SK-N-SH (cell line): ENCODE results near the gene LLGL2.
"Not testable (repeated sequence)": the region's sequence is repeated elsewhere in the genome, so short reads cannot be mapped to it uniquely, and the experiment has no call there.

ENCODE experiments used
- CHD2 ChIP-seq: fragments of 150-350 bp; IDR thresholded peaks from 2 replicates; pipeline ENCODE4 v1.6.1; 2018; ENCODE audit warnings: low read length; ENCODE audit not compliant: partially characterized antibody
- ELF1 ChIP-seq: IDR thresholded peaks from 2 replicates; pipeline ENCODE4 v1.4.0; 2012
- EP300 ChIP-seq, 2 experiments: IDR thresholded peaks; 2 replicates each; pipeline versions ENCODE4 v1.4.0 to v1.6.1; 2012; ENCODE audit warnings: borderline replicate concordance in 1 of 2, low read depth in 1 of 2, low read length in 1 of 2
- FOXJ3 ChIP-seq: sonication (generic); formaldehyde crosslinking; IDR thresholded peaks from 2 replicates; pipeline ENCODE4 v1.5.1; 2020; ENCODE audit warnings: mild to moderate bottlenecking, missing genetic modification reagents
- GATA2 ChIP-seq: sonication (generic); formaldehyde crosslinking; IDR thresholded peaks from 2 replicates; pipeline ENCODE4 v1.5.0; 2020; ENCODE audit warnings: mild to moderate bottlenecking, missing genetic modification reagents
- MEF2A ChIP-seq: IDR thresholded peaks from 2 replicates; pipeline ENCODE4 v1.4.0; 2012; ENCODE audit warnings: low read depth, borderline replicate concordance
- NFIC ChIP-seq: IDR thresholded peaks from 2 replicates; pipeline ENCODE4 v1.4.0; 2012; ENCODE audit warnings: borderline replicate concordance
- RFX5 ChIP-seq: IDR thresholded peaks from 2 replicates; pipeline ENCODE4 v1.6.1; 2012; ENCODE audit warnings: mild to moderate bottlenecking, improper control_type of control experiment, low read length
- SIN3A ChIP-seq: IDR thresholded peaks from 2 replicates; pipeline ENCODE4 v1.6.1; 2012; ENCODE audit warnings: low read depth, mild to moderate bottlenecking, low read length, moderate library complexity, borderline replicate concordance
- YY1 ChIP-seq: IDR thresholded peaks from 2 replicates; pipeline ENCODE4 v1.4.0; 2012; ENCODE audit warnings: low read depth, mild to moderate bottlenecking
- TF ChIP-seq, protein P1 (sequence below): IDR thresholded peaks from 2 replicates; pipeline ENCODE4 v1.6.1; 2012; ENCODE audit warnings: mild to moderate bottlenecking, low read depth, low read length, moderate library complexity
- TF ChIP-seq, protein P2 (sequence below): fragments of 200-600 bp; sonication (generic); IDR thresholded peaks from 2 replicates; pipeline ENCODE4 v1.6.1; 2017; ENCODE audit warnings: antibody characterized with exemption, mild to moderate bottlenecking, moderate library complexity

DNA sequence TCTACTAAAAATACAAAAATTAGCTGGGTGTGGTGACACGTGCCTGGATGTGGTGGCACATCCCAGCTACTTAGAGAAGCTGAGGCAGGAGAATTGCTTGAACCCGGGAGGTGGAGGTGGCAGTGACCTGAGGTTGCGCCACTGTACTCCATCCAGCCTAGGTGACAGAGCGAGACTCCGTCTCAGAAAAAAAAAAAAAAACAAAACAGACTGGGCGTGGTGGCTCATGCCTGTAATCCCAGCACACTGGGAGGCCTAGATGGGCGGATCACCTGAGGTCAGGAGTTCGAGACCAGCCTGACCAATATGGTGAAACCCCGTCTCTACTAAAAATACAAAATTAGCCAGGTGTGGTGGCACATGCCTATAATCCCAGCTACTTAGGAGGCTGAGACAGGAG is 67.9 kb downstream of the LLGL2 start:
- TF ChIP-seq SIN3A; RFX5; EP300 (IDR thresholded peaks at IDR 0.05; ENCODE audit: borderline replicate concordance in 1 of 2, low read depth in 1 of 2, low read length in 1 of 2); CHD2; YY1; FOXJ3 (CRISPR knock-in tag); ELF1; NFIC; MEF2A; GATA2 (CRISPR knock-in tag): not testable (repeated sequence)
- TF ChIP-seq, protein P1, sequence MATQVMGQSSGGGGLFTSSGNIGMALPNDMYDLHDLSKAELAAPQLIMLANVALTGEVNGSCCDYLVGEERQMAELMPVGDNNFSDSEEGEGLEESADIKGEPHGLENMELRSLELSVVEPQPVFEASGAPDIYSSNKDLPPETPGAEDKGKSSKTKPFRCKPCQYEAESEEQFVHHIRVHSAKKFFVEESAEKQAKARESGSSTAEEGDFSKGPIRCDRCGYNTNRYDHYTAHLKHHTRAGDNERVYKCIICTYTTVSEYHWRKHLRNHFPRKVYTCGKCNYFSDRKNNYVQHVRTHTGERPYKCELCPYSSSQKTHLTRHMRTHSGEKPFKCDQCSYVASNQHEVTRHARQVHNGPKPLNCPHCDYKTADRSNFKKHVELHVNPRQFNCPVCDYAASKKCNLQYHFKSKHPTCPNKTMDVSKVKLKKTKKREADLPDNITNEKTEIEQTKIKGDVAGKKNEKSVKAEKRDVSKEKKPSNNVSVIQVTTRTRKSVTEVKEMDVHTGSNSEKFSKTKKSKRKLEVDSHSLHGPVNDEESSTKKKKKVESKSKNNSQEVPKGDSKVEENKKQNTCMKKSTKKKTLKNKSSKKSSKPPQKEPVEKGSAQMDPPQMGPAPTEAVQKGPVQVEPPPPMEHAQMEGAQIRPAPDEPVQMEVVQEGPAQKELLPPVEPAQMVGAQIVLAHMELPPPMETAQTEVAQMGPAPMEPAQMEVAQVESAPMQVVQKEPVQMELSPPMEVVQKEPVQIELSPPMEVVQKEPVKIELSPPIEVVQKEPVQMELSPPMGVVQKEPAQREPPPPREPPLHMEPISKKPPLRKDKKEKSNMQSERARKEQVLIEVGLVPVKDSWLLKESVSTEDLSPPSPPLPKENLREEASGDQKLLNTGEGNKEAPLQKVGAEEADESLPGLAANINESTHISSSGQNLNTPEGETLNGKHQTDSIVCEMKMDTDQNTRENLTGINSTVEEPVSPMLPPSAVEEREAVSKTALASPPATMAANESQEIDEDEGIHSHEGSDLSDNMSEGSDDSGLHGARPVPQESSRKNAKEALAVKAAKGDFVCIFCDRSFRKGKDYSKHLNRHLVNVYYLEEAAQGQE, result not testable (repeated sequence)
- TF ChIP-seq, protein P2, sequence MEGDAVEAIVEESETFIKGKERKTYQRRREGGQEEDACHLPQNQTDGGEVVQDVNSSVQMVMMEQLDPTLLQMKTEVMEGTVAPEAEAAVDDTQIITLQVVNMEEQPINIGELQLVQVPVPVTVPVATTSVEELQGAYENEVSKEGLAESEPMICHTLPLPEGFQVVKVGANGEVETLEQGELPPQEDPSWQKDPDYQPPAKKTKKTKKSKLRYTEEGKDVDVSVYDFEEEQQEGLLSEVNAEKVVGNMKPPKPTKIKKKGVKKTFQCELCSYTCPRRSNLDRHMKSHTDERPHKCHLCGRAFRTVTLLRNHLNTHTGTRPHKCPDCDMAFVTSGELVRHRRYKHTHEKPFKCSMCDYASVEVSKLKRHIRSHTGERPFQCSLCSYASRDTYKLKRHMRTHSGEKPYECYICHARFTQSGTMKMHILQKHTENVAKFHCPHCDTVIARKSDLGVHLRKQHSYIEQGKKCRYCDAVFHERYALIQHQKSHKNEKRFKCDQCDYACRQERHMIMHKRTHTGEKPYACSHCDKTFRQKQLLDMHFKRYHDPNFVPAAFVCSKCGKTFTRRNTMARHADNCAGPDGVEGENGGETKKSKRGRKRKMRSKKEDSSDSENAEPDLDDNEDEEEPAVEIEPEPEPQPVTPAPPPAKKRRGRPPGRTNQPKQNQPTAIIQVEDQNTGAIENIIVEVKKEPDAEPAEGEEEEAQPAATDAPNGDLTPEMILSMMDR, result not testable (repeated sequence)
